GM18507 (cell line): ENCODE measurements around the gene SMCO4.
"Not testable (repeated sequence)": the region's sequence is repeated elsewhere in the genome, so short reads cannot be mapped to it uniquely, and the experiment has no call there.

Source experiments
- DNase-seq: peaks from one replicate; pipeline ENCODE4 v3.0.0; 2011; ENCODE audit warnings: low read depth; ENCODE audit not compliant: insufficient read length; ENCODE audit errors: extremely low spot score
- FAIRE-seq: peaks from 2 replicates; lab custom pipeline; 2011; peaks lifted over from hg19 to GRCh38; lab: Jason Lieb, UNC

Gene SMCO4

DNA sequence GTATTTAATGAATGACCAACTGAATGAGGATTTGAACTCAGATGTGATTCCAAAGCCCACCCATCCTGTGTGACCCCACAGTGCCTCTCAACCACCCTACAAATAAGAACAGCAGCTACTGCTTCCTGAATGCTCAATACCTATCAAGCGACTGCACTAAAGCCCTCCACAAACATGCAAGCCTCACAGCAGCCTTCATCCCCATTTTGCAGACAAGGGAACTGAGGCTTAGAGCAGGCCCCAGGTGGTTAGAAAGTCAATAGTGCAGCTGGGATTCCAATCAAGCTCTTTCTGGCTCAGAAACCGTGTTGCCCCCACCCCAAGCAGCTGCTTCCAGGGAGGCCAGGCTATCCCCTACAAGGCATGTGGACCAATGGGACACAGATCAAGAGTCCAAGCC, 57.2 kb downstream of the SMCO4 start:
- DNase-seq = no peak
- no peak for FAIRE-seq

DNA sequence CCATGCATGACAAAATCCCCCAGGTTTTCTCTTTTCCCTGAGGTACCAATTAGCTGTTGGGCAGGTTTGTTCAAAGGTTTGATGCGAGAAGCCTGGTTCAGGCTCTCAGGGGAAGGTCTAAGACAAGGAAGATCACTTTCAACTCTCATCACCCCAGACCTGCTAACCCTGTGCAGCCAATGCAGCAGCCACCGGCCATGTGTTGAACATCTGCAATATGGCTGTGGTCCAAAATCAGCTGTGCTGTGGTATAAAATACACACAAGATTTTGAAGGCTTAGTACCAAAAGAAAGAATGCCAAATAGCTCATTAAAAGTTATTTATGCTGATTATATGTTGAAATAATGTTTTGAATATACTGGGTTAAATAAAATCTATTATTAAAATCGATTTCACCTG, 58.5 kb downstream of the SMCO4 start:
- no peak for FAIRE-seq
- no peak for DNase-seq

DNA sequence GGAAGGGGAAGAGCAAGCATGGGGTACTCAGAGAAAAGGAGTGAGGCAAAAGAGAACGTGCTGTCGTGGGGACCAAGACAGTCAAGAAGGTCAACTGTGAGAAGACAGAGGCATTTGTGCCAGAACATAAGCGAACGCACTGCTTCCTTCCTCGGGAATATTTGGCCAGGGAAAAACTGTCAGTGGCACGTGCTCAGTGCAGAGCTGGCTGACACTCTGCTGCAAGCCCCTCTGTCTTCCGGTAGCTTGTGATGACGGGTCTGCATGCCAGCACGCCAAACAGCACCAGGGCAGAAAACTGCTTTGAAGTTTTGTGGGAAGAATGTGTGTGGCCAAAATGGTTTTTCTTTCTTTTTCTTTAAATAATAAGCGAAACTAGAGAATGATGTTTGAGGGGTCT, 60.6 kb downstream of the SMCO4 start:
- no peak for FAIRE-seq
- DNase-seq = no peak

DNA sequence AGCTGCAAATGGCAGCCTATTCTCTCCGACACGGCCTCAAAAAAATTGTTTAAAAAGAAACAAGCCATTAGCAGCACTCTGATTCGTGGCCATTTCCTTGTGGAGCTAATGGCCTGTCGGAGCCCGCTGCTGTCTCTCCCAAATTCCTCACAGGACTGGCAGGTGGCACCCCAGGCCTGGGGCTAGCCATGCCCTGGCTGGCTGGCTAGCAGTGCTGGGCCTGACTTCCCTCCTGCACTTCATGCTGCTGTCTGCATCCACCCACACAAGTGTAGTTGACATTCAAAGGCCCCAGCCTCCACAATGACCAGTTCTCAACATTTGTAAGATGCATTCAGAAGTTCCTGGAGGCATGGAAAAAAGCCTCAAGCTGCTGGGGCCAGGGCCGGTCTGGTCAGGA, 61.5 kb downstream of the SMCO4 start:
- no peak for FAIRE-seq
- no peak for DNase-seq

DNA sequence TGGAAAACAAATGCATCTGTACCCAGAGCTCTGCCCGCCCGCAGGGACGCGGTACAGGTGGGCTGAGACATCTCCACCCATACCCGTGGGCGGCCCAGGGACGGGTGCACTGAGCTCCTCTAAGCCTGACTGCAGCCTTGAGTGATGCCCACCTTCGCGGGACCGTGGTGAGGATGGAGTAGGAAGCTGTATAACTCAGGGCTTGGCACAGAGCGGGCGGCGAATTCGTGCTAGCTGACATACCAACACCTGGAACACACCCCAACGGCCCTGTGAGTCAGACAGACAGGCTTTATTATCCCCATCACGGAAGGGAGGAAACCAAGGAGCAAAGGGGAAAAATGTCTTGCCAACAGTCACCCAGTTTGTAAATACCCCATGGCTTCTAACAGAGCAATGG, 61.9 kb downstream of the SMCO4 start:
- FAIRE-seq = no peak

DNA sequence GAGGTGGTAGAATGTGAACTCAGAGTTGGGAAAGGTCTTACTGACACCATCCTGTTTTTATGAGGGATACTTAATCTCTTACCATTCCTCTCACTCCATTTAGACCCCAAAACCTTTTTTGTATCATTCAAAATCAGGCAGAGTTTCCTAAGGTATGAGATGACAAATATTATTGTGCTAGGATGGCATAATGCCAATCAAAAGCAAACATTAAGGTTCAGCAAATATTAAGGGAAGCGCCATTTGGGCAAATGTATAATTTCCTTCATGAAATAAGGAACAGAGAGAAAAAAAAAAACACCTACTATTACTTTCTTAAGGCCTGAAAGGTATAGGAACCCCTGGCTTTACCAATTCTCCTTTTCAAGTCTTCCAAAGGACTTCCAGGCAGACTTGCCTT, 62.4 kb downstream of the SMCO4 start:
- DNase-seq (no peak), FAIRE-seq (no peak)

More for the DNA sequence above, 61.9 kb downstream of the SMCO4 start:
- no peak for DNase-seq

DNA sequence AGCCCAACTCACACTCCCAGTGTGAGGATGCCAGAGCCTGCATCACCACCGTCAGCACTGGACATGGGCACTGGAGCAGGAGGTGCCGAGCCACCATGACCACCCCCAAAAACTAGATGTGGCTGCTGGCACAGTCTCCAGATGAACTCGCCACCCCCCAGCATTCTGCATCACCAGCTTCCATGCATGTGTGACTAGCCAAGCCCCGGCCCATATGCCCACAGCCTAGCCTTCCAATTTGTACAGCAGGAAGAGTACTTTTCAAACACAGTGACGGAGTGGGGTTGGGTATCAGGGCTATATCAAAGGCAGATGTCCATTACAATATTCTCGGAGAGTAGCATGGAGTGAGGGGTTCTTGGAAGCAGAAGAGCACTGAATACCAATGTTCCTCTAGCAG, 62.9 kb downstream of the SMCO4 start:
- FAIRE-seq (no peak), DNase-seq (no peak)

DNA sequence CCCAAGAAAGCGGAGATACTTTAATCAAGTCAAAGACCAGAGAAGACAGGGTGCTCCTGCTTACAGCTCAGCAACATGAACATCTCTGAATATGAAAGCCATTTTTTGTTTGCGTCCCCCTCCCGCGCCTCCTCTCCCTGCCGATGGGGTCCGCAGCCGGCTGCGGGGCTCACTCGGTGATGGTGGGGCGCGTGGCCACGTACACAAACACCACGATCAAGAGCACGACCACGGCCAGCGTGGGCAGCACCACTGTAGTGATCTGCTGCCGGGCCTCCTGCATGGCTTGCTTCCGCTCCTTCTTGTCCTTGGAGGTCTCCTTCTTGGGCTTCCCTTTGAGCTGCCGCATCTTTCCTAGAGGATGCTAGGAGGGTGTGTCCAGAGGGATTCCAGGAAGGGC, 64.3 kb downstream of the SMCO4 start:
- DNase-seq = no peak
- no peak for FAIRE-seq

DNA sequence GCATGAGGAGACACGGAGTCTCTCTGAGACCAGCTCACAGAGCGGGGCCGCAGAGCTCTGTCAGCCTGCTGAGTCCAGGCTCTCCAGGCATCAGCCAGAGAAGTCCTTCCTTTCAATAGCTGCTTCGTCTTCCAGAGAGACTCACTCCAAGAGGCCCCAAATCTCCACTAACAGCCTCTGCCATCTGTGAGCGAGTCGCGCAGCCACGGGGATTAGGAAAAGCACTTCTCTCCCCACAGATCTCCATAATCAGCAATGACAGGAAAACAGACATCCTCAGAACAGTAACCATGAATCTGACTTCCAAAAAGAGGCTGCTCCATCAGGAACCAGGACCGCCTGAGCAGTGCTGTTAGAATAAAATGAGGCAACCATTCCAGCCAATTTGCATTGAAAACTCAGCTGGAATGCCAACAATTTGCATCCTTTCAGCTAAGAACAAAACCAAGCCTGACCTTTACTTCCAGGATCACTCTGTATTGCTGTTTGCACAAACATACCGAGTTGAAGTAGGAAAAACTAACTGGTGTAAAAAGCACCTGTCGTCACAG, 65.4 kb downstream of the SMCO4 start:
- no peak for FAIRE-seq
- DNase-seq = no peak

DNA sequence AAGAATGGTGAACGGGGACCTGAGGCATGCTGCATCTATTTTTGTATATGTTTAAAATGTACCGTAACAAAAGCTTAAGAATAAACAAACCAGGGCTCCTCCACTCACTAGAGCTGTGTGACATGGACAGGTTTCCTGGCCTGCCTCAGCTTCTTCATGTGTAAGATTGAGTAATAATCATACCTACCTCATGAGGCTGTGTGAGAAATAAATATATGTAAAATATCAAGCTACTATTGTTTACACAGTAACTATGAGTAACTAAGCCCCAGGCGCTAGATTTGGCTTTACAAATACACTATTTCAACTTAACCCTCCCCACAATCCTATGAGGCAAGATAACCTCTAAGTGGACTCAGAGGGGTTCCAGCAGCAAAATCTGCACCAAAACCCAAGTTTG, 66.4 kb downstream of the SMCO4 start:
- FAIRE-seq = no peak
- no peak for DNase-seq

DNA sequence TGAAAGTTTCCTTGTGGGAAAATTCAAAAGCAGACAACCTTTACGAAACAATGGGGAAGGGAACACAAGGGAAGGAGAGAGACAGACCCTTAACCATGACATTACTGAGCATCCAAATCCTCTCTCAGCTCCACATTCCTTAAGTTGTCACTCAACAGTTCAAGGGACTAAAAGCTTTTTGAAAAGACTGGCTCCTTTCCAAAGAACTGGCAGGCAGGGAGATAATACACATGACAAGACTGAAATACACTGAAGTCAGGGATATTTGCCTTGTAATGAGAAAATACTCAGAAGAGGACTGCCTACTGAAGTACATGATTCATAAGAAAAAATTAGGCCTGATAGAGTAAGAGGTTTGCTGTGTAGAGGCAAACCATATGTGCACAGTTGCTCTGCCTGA, 69.1 kb downstream of the SMCO4 start:
- DNase-seq = no peak
- no peak for FAIRE-seq

DNA sequence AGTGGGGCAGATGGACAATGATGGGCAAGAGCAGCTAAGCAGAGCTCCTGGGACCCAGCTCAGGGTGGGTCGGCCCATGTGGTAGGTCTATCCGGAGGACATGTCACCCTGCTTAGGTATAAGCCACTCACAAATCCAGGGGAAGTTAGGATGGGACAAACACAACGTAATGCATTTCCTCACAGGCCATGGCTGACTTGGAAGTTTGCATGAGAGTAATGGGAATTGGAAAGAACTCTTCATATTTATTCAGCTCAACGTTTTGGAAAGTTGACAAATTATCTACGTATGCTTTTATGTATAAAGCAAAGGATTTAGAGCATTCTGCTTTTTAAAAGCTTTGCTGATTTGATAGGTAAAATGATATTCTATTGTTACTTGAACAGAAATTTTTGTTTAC, 74.9 kb downstream of the SMCO4 start:
- DNase-seq (no peak), FAIRE-seq (no peak)

DNA sequence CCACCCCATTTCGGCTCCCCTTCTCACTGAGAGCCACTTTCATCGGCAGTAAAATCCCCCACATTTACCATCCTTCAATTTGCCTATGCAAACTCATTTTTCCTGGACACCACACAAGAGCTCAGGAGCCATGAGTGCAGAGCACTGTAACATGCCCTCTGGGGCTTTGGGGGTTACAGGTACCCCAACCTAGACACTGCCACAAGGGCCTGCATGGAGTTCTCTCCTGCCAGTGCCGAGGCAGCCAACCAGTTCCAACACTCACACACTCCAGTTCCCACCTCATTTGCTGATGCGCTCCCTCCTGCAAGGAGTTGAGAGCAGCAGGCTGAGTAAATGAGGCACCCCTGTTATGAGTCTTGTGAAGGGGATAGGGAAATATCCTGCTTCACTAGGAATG, 76.1 kb downstream of the SMCO4 start:
- DNase-seq (no peak), FAIRE-seq (no peak)

DNA sequence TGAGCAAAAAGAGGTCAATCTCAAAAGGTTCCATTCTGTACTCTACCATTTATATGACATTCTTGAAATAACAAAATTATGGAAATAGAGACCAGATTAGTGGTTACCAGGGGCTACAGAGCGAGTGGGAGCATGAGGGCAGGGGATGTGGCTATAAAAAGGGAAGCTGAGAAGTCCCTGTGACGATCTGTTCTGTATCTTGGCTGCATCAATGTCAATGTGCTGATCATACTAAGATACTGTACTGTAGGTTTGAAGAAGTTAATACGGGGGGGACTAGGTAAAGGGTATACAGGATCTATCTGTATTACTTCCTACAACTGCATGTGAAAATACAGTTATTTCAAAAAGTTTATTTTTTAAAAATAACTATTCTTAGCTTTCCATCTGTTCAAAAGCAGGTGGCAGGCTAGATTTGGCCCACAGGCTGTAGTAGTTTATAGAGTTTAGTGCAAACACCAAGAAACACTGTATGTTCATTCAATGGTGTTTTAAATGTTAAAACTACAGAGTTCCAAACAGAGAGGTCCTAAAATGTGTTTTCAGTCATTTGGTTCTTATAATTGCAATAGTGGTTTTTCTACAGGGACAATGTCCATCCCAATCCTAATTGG, 78.2 kb downstream of the SMCO4 start:
- no peak for FAIRE-seq
- DNase-seq = no peak

DNA sequence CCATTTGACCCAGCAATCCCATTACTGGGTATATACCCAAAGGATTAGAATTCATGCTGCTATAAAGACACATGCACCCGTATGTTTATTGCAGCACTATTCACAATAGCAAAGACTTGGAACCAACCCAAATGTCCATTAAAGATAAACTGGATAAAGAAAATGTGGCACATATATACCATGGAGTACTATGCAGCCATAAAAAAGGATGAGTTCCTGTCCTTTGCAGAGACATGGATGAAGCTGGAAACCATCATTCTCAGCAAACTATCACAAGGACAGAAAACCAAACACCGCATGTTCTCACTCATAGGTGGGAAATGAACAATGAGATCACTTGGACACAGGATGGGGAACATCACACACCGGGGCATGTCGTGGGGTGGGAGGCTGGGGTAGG, 79.5 kb downstream of the SMCO4 start:
- FAIRE-seq, DNase-seq: not testable (repeated sequence)

DNA sequence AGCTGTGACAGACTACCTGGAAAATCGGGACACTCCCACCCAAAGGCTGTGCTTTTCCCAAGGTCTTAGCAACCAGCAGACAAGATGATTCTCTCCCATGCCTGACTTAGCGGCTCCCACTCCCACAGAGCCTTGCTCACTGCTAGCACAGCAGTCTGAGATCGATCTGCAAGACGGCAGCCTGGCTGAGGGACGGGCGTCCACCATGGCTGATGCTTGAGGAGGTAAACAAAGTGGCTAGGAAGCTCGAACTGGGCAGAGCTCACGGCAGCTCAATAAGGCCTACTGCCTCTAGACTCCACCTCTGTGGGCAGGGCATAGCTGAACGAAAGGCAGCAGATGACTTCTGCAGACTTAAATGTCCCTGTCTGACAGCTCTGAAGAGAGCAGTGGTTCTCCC, 84.9 kb downstream of the SMCO4 start:
- DNase-seq = no peak
- FAIRE-seq = no peak

DNA sequence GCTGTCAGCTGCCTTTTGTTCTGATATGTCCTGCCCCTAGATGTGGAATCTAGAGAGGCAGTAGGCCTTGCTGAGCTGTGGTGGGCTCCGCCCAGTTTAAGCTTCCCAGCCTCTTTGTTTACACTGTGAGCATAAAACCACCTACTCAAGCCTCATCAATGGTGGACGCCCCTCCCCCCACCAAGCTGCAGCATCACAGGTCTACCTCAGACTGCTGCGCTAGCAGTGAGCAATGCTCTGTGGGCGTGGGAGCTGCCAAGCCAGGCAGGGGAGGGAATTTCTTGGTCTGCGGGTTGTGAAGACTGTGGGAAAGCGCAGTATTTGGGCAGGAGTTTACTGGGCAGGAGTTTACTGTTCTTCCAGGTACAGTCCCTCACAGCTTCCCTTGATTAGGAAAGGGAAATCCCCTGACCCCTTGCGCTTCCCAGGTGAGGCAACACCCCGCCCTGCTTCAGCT, 98.5 kb downstream of the SMCO4 start:
- DNase-seq = no peak
- no peak for FAIRE-seq

DNA sequence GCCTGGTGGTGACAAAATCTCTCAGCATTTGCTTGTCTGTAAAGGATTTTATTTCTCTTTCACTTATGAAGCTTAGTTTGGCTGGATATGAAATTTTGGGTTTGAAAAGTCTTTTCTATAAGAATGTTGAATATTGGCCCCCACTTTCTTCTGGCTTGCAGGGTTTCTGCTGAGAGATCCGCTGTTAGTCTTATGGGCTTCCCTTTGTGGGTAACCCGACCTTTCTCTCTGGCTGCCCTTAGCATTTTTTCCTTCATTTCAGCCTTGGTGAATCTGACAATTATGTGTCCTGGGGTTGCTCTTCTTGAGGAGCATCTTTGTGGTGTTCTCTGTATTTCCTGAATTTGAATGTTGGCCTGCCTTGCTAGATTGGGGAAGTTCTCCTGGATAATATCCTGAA, 100.0 kb downstream of the SMCO4 start:
- not testable (repeated sequence) for FAIRE-seq, DNase-seq

DNA sequence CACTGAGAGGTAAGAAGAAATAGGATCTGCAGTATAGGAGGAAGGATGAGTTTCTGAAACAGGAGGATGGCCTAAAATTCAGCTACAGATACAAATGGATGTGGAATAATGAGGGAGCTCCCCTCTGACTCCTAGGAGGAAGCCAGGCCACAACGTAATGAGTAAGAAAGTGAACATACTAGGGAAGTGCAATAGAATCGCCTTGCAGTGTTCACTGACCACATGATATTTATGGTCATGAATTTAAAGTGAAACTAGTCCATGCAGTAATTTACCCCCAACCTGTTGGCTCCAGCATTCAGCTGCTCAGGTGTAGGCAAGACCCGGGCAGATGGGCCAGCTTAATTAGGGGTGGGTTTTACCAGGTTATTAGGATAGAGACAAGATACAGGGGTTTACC, 110.9 kb downstream of the SMCO4 start:
- FAIRE-seq = no peak
- DNase-seq = no peak
